NCI-H2196 treated with DMSO at 0.1 percent for 48 hours (cell line): Measurements from ENCODE around the gene ADARB2.
A peak's percentile ranks its signal among the peaks of the same experiment; 100 is the strongest.
"Not testable (repeated sequence)": the region's sequence is repeated elsewhere in the genome, so short reads cannot be mapped to it uniquely, and the experiment has no call there.

Experiments used
- DNase-seq: peaks from one replicate; lab custom pipeline; 2025; ENCODE audit not compliant: unreplicated experiment; lab: John Stamatoyannopoulos, UW

Gene ADARB2

DNA sequence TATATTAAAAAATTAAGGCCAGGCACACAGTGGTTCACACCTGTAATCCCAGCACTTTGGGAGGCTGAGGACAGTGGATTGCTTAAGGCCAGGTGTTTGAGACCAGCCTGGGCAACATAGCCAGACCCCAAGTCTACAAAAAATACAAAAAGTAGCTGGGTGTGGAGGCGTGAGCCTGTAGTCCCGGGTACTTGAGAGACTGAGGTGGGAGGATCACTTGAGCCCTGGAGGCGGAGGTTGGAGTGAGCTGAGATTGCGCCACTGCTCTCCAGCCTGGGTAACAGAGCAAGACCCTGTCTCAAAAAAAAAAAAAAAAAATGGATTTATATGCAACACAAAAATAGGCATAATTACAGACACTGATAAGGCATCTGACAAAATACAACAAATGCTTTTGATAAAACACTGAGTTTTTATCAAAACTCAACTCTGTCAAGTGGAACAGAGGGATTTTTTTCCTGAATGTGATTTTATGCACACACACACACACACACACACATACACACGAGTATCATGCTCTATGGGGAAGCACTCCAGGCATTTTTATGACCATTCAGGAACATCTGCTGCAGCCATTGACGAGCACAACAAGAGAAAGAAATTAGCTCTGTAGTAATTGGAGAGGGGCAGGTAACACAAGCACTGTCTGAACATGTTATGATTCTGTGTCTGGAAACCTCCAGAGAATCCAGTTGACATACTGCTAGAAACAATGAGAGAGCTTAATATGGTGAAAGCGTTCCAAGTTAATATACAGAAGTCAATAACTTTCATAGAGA lies 488.0 kb downstream of the ADARB2 start:
- DNase-seq, result peak; percentile 25

DNA sequence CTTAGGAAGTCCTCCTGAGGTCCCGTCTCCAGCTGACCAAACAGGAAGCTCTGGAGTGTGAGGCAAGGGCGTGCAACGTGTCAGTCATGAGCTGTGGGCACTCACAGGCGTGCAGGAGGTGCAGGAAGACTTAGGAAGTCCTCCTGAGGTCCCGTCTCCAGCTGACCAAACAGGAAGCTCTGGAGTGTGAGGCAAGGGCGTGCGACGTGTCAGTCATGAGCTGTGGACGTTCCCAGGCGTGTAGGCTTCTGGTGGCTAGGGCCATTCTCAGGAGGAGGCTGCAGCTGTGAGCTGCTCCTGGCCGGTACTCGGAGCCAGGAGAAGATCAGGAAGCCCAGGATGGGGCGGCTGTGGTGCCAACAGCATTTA lies 489.1 kb downstream of the ADARB2 start:
- DNase-seq, result not testable (repeated sequence)

DNA sequence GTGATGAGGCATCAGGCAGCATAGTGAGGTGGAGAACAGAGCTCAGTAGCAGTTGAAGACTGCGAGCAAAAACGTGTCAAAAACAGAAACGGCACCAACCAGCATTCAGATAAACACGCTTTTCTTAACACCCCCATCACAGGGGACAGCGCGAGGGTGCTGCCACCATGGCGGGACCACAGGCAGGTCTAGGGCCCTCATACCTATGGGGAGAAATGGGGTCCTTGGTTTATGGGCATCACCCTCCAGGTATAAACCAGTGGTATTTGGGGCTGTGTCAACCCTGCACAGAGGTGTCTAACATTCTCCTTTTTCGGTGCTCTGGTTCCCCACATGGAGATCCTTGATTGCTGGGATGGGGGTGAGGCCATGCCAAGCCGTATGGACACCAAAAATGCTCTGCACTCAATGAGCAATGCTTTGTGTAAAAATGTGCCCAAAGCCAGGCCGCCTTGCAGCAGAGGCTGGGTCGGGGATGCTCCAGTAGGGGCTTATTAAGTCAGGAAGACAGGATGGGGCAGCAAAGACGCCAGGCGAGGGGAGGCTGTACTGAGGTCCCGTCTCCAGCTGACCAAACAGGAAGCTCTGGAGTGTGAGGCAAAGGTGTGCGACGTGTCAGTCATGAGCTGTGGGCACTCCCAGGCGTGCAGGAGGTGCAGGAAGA lies 489.6 kb downstream of the ADARB2 start:
- DNase-seq, result no peak

- no peak for DNase-seq
These were observed 492.8 kb downstream of the ADARB2 start for GRCh38 chr10:1244493-1244892.

DNA sequence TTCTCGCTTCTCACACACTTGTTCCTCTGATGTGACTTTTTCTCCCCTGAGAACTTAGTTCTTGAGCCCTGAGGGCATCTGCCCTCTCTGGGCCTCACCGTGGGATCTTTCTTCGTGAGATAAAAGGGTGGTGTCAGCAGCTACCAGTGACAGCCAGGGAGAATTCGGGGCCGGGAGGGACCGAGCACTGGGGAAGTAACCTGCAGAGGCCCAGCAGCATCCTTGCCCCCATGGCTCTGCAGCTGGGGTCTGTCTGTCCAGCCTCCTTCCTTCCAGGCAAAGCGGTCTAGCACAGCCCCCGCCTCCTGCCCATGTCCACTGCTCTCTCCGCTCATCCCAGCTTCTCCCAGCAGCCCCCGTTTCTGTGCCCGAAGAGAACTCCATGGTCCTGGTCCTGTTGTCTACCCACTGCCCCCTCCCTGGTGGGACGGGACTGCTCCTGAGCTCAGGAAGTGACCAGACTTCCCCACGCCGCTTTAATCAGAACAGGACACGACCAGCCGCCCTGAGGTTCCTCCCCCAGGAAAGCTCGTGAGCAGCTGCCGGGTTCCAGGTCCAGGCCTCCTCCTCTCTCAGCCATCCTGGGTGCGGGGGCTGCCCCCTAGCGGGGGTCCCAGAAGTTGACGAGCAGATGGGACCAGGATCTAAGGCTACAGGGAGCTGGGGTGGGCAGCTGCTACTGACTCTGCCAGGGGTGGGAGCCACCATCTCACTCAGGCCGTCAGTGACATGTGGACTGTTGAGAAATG lies 493.7 kb downstream of the ADARB2 start:
- no peak for DNase-seq

DNA sequence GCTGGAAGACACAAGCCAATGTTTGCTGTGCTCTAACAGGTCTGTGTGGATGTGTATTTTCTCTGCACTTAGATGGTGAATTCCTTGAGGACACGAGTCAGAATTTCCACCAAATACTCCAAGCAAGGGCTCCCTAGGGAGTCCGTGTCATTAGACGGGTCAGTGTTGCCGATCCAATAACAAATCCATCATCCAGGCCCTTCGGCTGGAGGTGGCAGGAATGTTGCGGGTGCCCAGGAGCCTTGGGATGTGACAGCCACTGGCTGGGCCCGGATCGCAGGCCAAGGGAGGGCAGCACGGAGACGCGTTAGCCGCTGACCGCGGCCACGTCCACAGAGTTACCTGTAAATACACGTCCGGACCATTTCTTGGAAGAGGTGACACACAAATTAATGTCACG lies 494.4 kb downstream of the ADARB2 start:
- DNase-seq, result no peak

- no peak for DNase-seq
These were observed 495.1 kb downstream of the ADARB2 start for GRCh38 chr10:1241973-1242935.

- no peak for DNase-seq
These were observed 495.9 kb downstream of the ADARB2 start for GRCh38 chr10:1241322-1241890.

DNA sequence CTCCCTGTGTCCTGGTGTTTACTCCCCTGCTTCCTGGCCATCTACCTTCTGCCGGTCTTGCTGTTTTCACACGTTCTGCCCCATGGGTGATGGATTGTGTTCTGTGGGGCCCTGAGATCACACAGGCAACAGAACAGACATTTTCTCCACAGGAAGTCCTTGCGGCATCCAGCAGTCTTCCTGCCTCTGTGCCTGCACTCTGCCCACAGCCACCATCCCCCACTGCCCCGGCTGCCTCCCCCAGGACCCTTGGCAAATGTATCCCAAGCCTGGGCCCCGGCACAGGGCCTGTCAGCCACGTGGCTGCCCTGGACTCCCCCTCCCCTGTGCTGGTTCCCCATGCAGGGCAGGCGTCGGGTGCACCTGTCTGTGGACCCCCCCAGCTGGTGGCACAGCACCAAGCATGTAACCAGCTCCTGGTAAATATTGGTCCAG lies 497.0 kb downstream of the ADARB2 start:
- no peak for DNase-seq

GRCh38 chr10:1233031-1233430 lies 504.3 kb downstream of the ADARB2 start:
- DNase-seq, result no peak

GRCh38 chr10:1232164-1232911 lies 505.0 kb downstream of the ADARB2 start:
- DNase-seq, result no peak

- no peak for DNase-seq
These were observed 506.6 kb downstream of the ADARB2 start for GRCh38 chr10:1230592-1231275.

- DNase-seq, result no peak
These were observed 507.2 kb downstream of the ADARB2 start for GRCh38 chr10:1230138-1230537.

GRCh38 chr10:1229574-1229973 lies 507.8 kb downstream of the ADARB2 start:
- DNase-seq, result no peak

- no peak for DNase-seq
These were observed 508.2 kb downstream of the ADARB2 start for GRCh38 chr10:1229116-1229515.

GRCh38 chr10:1228467-1228975 lies 508.8 kb downstream of the ADARB2 start:
- DNase-seq, result no peak

DNA sequence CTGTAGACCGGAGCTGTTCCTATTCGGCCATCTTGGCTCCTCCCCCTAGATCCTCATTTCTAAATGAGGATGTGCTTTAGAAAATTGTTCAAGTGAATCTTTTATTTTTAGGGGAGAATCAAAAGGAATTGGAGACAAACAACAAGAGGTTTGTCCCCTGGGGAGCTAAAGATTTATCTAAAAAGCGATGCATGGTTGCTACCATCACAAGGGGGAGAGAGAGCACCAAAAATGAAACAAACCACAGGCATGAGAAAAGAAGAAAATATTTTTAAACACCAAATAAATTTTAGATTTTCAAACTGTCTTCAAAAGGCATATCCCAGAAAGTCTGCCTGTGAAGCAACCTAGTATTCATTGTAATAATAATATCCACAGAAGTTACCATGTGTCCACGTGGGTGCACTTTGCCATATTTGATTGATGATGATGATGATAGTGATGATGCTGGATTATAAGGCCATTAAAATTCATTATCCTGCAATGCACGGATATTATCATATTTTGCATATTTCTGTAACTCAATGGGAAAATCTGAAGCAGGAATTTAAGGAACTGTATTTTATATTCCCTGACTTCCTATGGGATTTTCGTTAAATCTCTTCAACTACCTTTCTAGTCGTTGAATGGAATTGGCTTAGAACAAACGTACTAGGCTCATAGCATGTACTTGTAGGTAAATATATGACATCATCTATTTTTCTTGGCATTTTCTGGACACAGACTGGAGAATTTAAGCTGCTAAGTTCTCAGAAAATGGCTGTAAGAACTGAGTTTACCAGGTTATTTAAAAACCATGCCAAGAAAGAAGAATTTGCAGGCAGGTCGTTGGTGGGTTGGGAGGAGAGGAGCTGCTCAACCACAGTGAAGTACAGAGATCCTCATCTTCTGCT lies 509.6 kb downstream of the ADARB2 start:
- DNase-seq, result no peak

DNA sequence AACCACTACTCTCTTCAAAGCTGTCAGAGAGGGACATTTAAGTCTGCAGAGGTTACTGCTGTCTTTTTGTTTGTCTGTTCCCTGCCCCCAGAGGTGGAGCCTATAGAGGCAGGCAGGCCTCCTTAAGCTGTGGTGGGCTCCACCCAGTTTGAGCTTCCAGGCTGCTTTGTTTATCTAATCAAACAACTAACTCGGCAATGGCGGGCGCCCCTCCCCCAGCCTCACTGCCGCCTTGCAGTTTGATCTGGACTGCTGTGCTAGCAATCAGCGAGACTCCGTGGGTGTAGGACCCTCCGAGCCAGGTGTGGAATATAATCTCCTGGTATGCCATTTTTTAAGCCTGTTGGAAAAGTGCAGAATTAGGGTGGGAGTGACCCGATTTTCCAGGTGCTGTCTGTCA lies 510.4 kb downstream of the ADARB2 start:
- DNase-seq, result not testable (repeated sequence)
